HepG2 (cell line): ENCODE measurements around the gene ICAM2. TPM values are rescaled to one million over a fixed set of nuclear protein-coding genes. Genes with fewer than 3 reads are reported as not detected.

Source experiments
- ATAC-seq: fragments of 200-7000 bp; cut with Tn5 transposase; 3 replicates; pipeline ENCODE4 v1.9.1; 2020; ENCODE audit warnings: mild to moderate bottlenecking, moderate library complexity
- BruUV-seq: library from RNA; stranded (reverse); fragments of 400-500 nt; replicated peaks from 2 replicates; lab custom pipeline; 2021; lab: Mats Ljungman, UMichigan
- CTCF ChIA-PET: fragments of 300-600 bp; formaldehyde crosslinking; extraction: SDS; loops from one replicate; lab custom pipeline; 2021; ENCODE audit warnings: low total read pairs, inconsistent platforms, low intra/inter-chr PET ratio; lab: Yijun Ruan, JAX
- POLR2A ChIA-PET: fragments of 350-600 bp; sonication (Branson Sonifier 250); formaldehyde crosslinking; loops from one replicate; lab custom pipeline; 2020; ENCODE audit warnings: antibody characterized with exemption, inconsistent platforms; lab: Yijun Ruan, JAX
- DNase-seq: peaks from one replicate; pipeline ENCODE4 v3.0.0-alpha.2; 2015; ENCODE audit warnings: low spot score
- FAIRE-seq: peaks from 3 replicates; lab custom pipeline; 2011; peaks lifted over from hg19 to GRCh38; lab: Jason Lieb, UNC
- H2AFZ ChIP-seq: one replicate; pipeline ENCODE4 v1.6.1; 2011; ENCODE audit warnings: low read length, inconsistent platforms
- H3K27ac ChIP-seq: fragments of 300-600 bp; 3 replicates; pipeline ENCODE4 v1.8.0; 2011; ENCODE audit warnings: mixed run types, mild to moderate bottlenecking, mixed read lengths, low read length, inconsistent platforms; ENCODE audit not compliant: insufficient read depth; ENCODE audit errors: extremely low read length
- H3K27me3 ChIP-seq, 2 experiments: fragments of 200-600 bp in 1 of 2; 2 replicates in 1 of 2; 3 replicates in 1 of 2; pipeline versions ENCODE4 v1.6.0 to v1.8.0; 2011; ENCODE audit warnings: low read length in 2 of 2, mild to moderate bottlenecking in 2 of 2, moderate library complexity in 2 of 2, inconsistent platforms in 1 of 2; ENCODE audit not compliant: insufficient read depth in 2 of 2, control insufficient read depth in 1 of 2
- H3K36me3 ChIP-seq, 2 experiments: fragments of 200-600 bp in 1 of 2; replicated peaks in 1 of 2; 2 replicates in 1 of 2; 3 replicates in 1 of 2; pipeline versions ENCODE4 v1.5.1 to v1.8.0; 2011; ENCODE audit warnings: low read length in 2 of 2, inconsistent platforms in 1 of 2; ENCODE audit not compliant: insufficient read depth in 2 of 2, control insufficient read depth in 1 of 2
- H3K4me1 ChIP-seq: 2 replicates; pipeline ENCODE4 v1.5.1; 2012; ENCODE audit warnings: low read length, inconsistent platforms; ENCODE audit not compliant: insufficient read depth
- H3K4me2 ChIP-seq: 2 replicates; pipeline ENCODE4 v1.6.0; 2011; ENCODE audit warnings: low read depth, low read length, inconsistent platforms
- H3K4me3 ChIP-seq, 3 experiments: fragments of 200-600 bp in 1 of 3; sonication (generic), shearing (Covaris generic) in 1 of 3; replicated peaks in 1 of 3; 2 replicates each; pipeline ENCODE4 v1.5.1; 2011 to 2016; ENCODE audit warnings: low read length in 3 of 3, inconsistent platforms in 2 of 3, low read depth in 2 of 3, mild to moderate bottlenecking in 2 of 3, control low read depth in 1 of 3, mixed read lengths in 1 of 3; ENCODE audit not compliant: insufficient read depth in 1 of 3
- H3K79me2 ChIP-seq: one replicate; pipeline ENCODE4 v1.6.1; 2011; ENCODE audit warnings: low read length, inconsistent platforms; ENCODE audit not compliant: insufficient read depth
- H3K9ac ChIP-seq: 2 replicates; pipeline ENCODE4 v1.6.0; 2011; ENCODE audit warnings: mild to moderate bottlenecking, low read depth, low read length, inconsistent platforms; ENCODE audit not compliant: insufficient read depth
- H3K9me3 ChIP-seq: 2 replicates; pipeline ENCODE4 v1.5.1; 2012; ENCODE audit warnings: mild to moderate bottlenecking, low read length
- H4K20me1 ChIP-seq: 2 replicates; pipeline ENCODE4 v1.6.0; 2011; ENCODE audit warnings: inconsistent platforms, mild to moderate bottlenecking, low read length, moderate library complexity; ENCODE audit not compliant: insufficient read depth
- CAMTA2 ChIP-seq: sonication (generic); formaldehyde crosslinking; IDR thresholded peaks from 2 replicates; pipeline ENCODE4 v1.4.0; 2020; ENCODE audit warnings: mild to moderate bottlenecking, missing genetic modification reagents, borderline replicate concordance
- EZH2 ChIP-seq: conservative IDR thresholded peaks from 2 replicates; pipeline ENCODE4 v1.6.1; 2012; ENCODE audit warnings: mild to moderate bottlenecking, low read depth, low read length, moderate library complexity
- SMAD1 ChIP-seq: sonication (generic); formaldehyde crosslinking; IDR thresholded peaks from 2 replicates; pipeline ENCODE4 v1.4.0; 2020; ENCODE audit warnings: missing genetic modification reagents, low read depth, mild to moderate bottlenecking, borderline replicate concordance
- ZNF326 ChIP-seq: sonication (generic); formaldehyde crosslinking; IDR thresholded peaks from 2 replicates; pipeline ENCODE4 v1.4.0; 2020; ENCODE audit warnings: missing genetic modification reagents, borderline replicate concordance
- ZNF430 ChIP-seq: sonication (generic); formaldehyde crosslinking; IDR thresholded peaks from 2 replicates; pipeline ENCODE4 v1.9.0; 2021; ENCODE audit warnings: mild to moderate bottlenecking, missing genetic modification reagents
- ZNF432 ChIP-seq: sonication (generic); formaldehyde crosslinking; IDR thresholded peaks from 2 replicates; pipeline ENCODE4 v1.5.0; 2020; ENCODE audit warnings: missing genetic modification reagents, mild to moderate bottlenecking, borderline replicate concordance
- WGBS: methylation state at CpG from one replicate; pipeline ENCODE4 v1.1.6; 2017; ENCODE audit warnings: low lambda C conversion rate; 5-methylcytosine and 5-hydroxymethylcytosine counted together
- in situ Hi-C: cut with HindIII; loops from 2 replicates; pipeline ENCODE4 v1.10.0; 2017; ENCODE audit warnings: low pct_unique_long_range_greater_than_20kb; ENCODE audit not compliant: extremely low pct_ligation_motif_present
- intact Hi-C: fragments of 100-400 bp; cut with micrococcal nuclease; formaldehyde crosslinking; loops from one replicate; pipeline ENCODE4 v1.10.0; 2022; ENCODE audit not compliant: unreplicated experiment
- polyA plus RNA-seq, 8 experiments: library from polyadenylated mRNA; depleted of rRNA in 3 of 8; stranded (reverse) in 7 of 8; unstranded in 1 of 8; fragments of >200 nt; fragmentation: Illumina TruSeq in 4 of 8; extraction: Trizol in 4 of 8; gene quantifications; 2 replicates each; pipeline versions ENCODE4 v1.2.1 to v1.2.3, GENCODE V29; 2011 to 2016; ENCODE audit warnings: low read depth in 4 of 8, missing spikeins in 1 of 8, mixed read lengths in 1 of 8; ENCODE audit not compliant: insufficient read depth in 1 of 8
- total RNA-seq, 5 experiments: library from RNA; depleted of rRNA; stranded (reverse); fragments of >200 nt; fragmentation: Illumina TruSeq; extraction: Trizol; gene quantifications; 2 replicates each; pipeline ENCODE4 v1.2.3, GENCODE V29; 2016; ENCODE audit warnings: low read depth in 1 of 5
- TF ChIP-seq, protein P1 (sequence below): sonication (generic); formaldehyde crosslinking; IDR thresholded peaks from 2 replicates; pipeline ENCODE4 v1.4.0; 2020; ENCODE audit warnings: missing genetic modification reagents
- TF ChIP-seq, protein P2 (sequence below): sonication (generic); formaldehyde crosslinking; IDR thresholded peaks from 2 replicates; pipeline ENCODE4 v1.4.0; 2020; ENCODE audit warnings: missing genetic modification reagents, borderline replicate concordance
- TF ChIP-seq, protein P3 (sequence below): sonication (generic); formaldehyde crosslinking; IDR thresholded peaks from 2 replicates; pipeline ENCODE4 v1.5.0; 2020; ENCODE audit warnings: missing genetic modification reagents

The ICAM2 gene
- total and polyA plus RNA-seq, 2 of the 13 experiments (the other 11 are each of a cell fraction or from before 2014, with no cell fraction given), result 10.9 to 20.8 TPM

DNA sequence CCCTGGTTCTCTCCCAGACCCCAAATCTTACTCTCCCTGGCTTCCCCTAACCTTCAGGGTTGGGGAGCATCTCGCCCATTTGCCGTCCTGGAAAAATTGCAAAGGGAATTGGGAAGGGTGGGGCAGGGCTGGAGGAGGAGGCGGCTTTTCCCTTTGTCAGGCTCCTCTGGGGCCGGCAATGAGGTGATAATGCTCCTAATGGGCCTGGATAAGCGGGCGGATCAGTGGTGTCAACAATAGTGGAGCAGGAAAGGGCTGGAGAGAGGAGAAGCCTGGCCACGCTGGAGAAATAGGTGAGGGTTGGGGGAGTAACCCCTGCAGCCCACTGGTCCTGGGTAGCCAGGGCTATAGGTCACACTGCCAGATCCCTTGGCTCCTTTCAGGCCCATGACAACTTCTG lies 60.0 kb downstream of the ICAM2 start:
- Histone ChIP-seq H3K79me2 (no peaks in the 10 kb centered on the region), H2AFZ (no peak overlapping the region), H3K9ac (no peak overlapping the region), H3K9me3 (no peaks in the 10 kb centered on the region), H3K36me3 (no peaks in the 10 kb centered on the region), H3K4me1 (peaks cover 32% of the 10 kb centered on the region), H3K4me2 (no peak overlapping the region), H3K4me3 (no peak overlapping the region), H4K20me1 (no peaks in the 10 kb centered on the region; the same call in 1 of the 2 replicates), H3K27me3 (peaks cover 4 to 22% of the 10 kb centered on the region in 2 experiments; a peak in 2 of 5 replicates), H3K27ac (no peak overlapping the region)
- intact Hi-C loops (no loop called here), in situ Hi-C loops (no loop called here)
- no peak for TF ChIP-seq CAMTA2 (CRISPR knock-in tag)
- TF ChIP-seq ZNF326 (CRISPR knock-in tag), result no peak
- TF ChIP-seq ZNF432 (CRISPR knock-in tag), result no peak
- TF ChIP-seq ZNF430 (CRISPR knock-in tag), result no peak
- no peak for TF ChIP-seq SMAD1 (CRISPR knock-in tag)
- TF ChIP-seq, protein P1, sequence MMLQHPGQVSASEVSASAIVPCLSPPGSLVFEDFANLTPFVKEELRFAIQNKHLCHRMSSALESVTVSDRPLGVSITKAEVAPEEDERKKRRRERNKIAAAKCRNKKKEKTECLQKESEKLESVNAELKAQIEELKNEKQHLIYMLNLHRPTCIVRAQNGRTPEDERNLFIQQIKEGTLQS (CRISPR knock-in tag), result no peak
- TF ChIP-seq, protein P2, sequence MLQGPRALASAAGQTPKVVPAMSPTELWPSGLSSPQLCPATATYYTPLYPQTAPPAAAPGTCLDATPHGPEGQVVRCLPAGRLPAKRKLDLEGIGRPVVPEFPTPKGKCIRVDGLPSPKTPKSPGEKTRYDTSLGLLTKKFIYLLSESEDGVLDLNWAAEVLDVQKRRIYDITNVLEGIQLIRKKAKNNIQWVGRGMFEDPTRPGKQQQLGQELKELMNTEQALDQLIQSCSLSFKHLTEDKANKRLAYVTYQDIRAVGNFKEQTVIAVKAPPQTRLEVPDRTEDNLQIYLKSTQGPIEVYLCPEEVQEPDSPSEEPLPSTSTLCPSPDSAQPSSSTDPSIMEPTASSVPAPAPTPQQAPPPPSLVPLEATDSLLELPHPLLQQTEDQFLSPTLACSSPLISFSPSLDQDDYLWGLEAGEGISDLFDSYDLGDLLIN (CRISPR knock-in tag), result no peak
- TF ChIP-seq, protein P3, sequence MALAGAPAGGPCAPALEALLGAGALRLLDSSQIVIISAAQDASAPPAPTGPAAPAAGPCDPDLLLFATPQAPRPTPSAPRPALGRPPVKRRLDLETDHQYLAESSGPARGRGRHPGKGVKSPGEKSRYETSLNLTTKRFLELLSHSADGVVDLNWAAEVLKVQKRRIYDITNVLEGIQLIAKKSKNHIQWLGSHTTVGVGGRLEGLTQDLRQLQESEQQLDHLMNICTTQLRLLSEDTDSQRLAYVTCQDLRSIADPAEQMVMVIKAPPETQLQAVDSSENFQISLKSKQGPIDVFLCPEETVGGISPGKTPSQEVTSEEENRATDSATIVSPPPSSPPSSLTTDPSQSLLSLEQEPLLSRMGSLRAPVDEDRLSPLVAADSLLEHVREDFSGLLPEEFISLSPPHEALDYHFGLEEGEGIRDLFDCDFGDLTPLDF, result no peak
- TF ChIP-seq EZH2, result no peak
- 39% methylated on average over 7 of the region's 7 CpGs for WGBS
- FAIRE-seq (no peak), ATAC-seq (no peak), DNase-seq (no peak)
- POLR2A ChIA-PET, result no interaction called here
- BruUV-seq, result no TSS peak
- CTCF ChIA-PET, result no interaction called here
